A673 (cell line): ENCODE measurements around the gene EYS.

Source experiments
- CTCF ChIP-seq: fragments of 300-800, 200-600 bp; sonication (generic); conservative IDR thresholded peaks from 2 replicates; pipeline ENCODE4 v1.5.1; 2017; ENCODE audit warnings: low read depth, mild to moderate bottlenecking, antibody characterized with exemption, low read length, moderate library complexity, mixed read lengths
- EZH2 ChIP-seq: fragments of 200-600 bp; sonication (generic); IDR thresholded peaks from 2 replicates; pipeline ENCODE4 v1.6.1; 2017; ENCODE audit warnings: borderline replicate concordance, low read depth, mild to moderate bottlenecking, mixed read lengths, antibody characterized with exemption, low read length; ENCODE audit not compliant: poor library complexity, severe bottlenecking

GRCh38 chr6:64497634-64498033 is 1209.4 kb downstream of the EYS start:
- TF ChIP-seq CTCF (no peak), EZH2 (no peak)
